HL-60/S4 treated with phorbol 12-myristate 13-acetate at 8.2 ng/mL for 4 days and 3 days (cell line): ENCODE measurements around the gene USO1.
"Not testable (repeated sequence)": the region's sequence is repeated elsewhere in the genome, so short reads cannot be mapped to it uniquely, and the experiment has no call there.

Source experiments
- in situ Hi-C: fragments of 300-500 bp; cut with MboI; formaldehyde crosslinking; loops from 2 replicates; pipeline ENCODE4 v1.15.0; 2022; ENCODE audit warnings: low sequenced_read_pairs

USO1 gene

DNA sequence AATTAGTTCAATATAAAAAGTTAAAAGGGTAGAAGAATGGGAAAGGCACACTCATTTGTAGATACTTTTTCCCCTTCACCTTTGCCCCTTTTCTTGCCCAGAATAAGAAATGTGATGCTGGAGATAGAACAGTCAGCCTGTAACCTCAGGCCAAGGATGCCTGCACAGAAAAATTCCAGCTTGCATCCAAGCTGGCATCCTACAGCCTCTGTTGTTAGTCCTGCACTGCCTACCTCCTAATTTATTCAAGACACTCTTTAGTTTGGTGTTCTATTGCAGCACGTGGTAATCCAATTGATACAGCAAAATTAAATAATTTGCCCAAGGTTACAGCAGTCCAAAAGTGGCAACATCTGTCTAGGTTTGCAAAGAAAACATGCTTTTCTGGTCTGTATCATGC, 9.7 kb upstream of the USO1 start:
- in situ Hi-C loops = no loop called here

DNA sequence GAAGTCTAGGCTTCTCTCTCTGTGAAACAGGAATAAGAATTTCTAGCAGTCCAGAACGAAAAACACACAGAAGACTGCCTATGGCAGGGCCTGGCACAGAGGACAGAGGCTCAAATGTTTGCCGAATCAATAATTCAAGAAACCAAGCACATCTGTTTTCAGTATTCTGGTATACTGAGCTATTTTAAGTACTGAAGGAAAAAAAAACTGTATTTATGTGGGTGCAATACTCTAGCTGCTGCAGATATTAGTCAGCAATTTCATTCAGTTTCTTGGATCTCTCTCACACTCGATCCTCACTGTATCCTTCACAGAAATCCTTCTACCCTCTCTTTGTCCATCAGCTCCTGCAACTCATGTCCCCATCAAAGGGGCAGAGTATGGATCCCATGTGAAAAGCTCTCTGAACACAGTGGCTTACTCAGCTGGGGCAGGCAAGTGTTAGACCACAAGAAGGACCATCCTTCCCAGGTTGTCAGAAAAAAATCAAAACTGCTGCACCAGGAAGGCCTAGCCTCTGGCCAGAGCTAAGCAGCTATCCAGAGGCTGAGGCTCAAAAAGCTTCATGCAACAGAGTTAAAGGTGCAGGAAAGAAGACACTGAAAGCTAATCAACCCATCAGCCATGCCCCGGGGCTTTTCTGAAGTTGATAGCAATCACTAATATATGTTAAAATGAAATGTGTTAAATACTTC, 9.1 kb upstream of the USO1 start:
- in situ Hi-C loops = no loop called here

DNA sequence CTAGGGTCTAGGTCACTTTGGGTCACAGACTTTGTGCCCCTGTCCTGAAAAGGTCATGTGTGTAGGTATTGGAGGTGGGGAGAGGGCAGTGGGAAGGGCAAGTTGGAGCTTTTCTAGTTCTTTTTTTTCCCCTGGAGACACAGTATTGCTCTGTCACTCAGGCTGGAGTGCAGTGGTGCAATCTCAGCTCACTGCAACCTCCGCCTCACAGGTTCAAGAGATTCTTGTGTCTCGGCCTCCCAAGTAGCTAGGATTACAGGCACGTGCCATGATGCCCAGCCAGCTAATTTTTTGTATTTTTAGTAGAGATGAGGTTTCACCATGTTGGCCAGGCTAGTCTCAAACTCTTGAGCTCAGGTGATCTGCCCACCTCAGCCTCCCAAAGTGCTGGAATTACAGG, 8.3 kb upstream of the USO1 start:
- in situ Hi-C loops = not testable (repeated sequence)

DNA sequence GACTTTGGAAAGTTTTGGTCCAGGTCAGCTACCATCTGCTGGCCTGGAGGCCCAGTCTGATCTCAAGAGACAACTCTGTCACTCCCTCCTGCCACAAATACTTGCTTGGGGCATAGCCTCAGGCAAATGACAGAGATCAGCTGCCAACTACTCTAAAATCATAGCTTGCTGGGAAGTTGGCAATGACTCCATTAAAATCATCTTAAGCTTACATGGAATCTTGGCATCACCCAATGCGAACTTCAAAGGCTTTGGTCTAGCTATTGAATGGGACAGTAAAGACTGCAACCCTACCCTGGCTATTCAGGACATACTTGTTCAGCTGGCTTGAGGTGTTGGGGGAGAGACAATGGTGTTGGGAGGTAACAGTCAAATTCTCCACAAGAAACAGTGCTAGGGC, 7.0 kb upstream of the USO1 start:
- in situ Hi-C loops = no loop called here

DNA sequence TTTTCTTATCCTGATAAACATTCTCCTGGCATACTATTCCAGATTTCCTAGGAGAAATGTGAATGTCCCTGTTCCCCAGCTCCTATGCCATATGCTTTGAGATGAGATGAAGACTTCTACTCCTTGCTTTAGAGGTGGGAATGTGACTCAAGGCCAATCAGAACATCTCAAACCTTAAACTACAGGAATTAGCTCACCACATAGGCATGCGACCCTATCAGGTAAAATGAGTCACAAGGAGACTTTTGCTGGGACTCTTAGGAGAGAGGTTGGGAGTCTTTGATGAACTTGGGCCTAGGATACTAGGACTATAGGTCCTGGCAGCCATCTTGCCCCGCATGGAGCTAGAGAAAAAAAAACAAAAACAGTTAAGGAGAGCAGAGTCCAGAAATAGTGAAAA, 5.8 kb upstream of the USO1 start:
- in situ Hi-C loops = no loop called here

DNA sequence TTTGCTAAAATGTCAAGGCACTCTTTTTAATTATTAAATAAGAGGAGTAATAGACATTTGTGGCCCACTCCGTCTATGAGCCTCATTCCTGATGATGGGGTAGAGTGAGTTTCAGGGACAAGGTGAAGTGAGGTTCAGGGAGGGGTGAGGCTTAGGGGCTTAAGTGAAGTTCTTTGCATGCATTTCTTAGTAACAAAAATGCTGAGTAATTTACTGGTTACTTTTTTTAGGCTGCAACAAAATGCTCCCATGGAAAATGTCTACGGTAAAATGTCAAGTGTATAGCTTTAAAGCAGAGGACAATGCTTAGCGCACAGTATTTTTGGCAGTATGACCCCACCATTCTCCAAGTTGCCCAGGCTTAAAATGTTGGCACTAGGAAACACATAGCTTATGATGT, 2.0 kb upstream of the USO1 start:
- in situ Hi-C loops = no loop called here

DNA sequence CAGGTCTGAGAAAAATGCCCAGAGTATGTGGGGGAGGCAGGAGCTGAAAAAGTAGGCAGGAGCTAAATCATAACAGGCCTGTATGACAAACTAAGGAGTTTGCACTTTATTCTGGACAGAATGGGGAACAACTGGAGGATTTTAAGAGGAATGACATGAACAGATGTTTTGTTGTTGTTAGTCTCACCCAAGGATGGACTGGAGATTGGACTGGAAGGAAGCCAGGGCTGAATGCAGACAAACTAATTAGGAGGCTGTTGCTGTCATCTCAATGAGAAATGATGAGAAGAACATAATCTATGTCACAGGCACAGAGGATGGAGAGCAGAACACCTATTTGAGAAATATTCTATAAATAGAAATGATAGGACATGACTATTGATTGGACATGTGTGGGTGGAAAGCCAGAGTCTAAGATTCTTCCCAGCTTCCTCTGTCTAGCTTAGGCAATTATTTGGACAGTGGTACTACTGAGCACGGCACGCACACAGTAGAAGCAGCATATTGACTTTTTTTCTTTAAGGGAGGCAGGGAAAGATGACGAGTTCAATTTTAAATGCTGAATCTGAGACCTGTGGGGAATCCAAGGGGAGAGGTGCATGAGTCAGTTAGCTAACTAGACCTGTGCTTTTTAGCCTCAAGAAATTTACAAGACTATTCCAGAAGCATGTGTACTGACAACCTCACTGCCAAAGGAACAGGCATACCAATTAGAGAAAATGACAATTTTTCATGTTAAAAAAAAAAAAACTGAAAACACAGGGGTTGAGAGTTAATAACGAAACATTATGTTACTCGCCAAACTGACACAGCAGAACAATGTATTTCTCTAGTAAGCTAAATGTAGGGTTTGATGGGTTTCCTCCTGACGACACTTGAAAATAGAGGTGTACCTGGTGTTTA, 963 bp upstream of the USO1 start:
- in situ Hi-C loops = no loop called here

DNA sequence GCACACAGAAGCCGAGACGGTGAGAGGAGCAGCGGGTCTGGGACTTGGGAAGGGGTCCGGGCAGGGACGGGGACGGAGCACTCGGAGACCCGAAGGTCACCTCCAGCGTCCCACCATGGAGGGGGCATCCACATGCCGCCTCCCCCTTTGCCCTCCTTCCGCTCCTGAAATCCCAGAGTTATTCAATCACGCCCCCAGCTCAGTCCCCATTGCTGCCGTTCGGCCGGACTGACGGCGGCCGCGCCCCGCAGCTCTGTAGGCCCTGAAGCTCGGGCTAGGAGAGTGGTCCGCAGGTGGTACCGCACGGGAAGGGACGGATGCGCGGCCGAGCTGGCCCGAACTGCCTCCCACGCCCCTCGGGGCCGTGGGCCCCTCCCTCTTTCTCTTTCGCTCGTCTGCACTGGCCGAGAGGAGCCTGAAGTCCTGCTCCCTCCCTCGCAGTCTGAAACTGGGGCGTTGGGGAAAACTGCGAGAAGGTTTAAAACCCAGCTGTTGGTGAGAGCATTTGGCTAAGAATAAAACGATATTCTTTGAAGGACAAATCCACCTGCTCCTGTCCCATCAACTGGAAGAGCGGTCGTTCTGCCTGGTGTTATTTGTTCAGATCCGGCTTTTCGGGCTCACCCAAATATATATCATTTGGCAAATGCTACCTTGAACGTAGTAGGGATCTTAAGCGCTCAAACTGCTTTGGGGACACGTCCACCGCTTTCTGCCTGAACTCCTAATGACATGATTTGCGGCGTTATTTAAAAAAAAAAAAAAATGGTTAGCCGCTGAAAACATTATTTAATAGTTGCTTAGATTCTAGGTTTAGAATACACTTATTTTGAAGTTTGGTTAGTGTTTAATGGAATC, 719 bp downstream of the USO1 start:
- in situ Hi-C loops = no loop called here

DNA sequence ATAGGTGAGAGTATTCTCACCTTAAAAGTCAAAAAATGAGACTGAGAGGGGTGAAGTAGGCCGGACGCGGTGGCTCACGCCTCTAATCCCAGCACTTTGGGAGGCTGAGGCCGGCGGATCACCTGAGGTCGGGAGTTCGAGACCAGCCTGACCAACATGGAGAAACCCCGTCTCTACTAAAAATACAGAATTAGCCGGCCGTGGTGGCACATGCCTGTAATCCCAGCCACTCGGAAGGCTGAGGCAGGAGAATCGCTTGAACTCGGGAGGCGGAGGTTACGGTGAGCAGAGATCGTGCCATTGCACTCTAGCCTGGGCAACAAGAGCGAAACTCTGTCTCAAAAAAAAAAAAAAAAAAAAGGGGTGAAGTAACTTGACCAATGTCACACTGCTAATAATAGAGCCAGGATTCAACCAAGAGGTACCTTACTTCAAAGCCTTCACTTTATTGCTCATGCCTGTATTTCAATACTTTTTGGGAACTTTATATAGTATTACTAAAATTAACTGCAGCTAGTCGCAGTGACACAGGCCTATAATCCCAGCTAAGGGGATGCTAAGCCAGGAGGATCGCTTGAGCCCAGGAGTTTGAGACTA, 1.7 kb downstream of the USO1 start:
- in situ Hi-C loops = not testable (repeated sequence)

DNA sequence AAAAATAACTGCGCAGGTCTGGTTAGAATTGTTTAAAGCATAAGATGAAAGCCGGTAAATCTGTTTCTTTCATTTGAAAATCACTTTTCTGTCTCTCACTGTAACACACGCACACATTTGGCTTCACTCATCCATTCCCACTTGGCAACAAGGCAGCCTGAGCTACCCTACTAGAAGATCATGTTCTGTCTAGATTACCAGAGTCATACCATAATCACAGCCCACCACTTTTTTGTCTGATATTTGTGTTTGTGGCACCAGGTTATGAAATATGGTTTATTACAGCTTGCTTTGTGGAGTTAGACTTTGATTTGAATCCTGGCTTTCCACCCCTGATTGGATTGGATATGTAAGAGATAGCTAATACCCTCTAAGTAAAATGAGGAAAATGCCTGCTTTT, 2.2 kb downstream of the USO1 start:
- in situ Hi-C loops = no loop called here

DNA sequence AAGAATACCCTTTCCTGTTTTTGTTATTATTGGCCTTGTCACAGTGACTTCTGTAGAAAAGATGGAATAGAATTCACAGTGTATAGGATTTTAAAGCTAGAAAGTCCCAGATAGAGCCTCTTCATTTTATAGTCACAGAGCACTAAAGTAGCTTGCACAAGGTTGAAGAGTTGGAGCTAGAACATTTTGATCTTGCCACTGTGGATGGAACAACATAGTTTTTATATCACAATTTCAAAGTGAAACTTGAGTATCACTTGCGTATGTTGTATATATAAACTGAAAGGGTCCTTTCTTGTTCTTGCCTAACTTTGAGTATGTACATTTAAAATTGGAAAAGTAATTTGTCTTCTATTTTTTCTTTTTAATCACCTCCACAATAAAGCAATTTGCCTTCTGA, 2.7 kb downstream of the USO1 start:
- in situ Hi-C loops = no loop called here

DNA sequence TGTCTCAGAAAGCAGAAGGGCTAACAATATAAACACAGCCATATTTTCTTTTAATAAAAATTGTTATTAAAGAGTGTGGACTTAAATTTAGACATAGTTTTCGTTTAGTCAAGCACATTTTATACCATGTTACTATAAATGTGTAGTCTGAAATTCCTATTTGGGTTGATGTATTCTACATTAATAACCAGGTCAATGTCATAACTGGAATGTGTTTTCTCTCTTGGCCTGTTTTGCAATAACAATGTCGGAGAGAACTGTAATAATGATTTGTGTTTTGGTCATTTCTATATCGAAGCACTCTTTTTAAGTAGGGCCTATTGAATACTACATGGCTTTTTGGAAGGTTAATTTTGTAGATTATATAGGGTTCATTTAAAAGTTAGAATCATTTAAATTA, 5.5 kb downstream of the USO1 start:
- in situ Hi-C loops = no loop called here

DNA sequence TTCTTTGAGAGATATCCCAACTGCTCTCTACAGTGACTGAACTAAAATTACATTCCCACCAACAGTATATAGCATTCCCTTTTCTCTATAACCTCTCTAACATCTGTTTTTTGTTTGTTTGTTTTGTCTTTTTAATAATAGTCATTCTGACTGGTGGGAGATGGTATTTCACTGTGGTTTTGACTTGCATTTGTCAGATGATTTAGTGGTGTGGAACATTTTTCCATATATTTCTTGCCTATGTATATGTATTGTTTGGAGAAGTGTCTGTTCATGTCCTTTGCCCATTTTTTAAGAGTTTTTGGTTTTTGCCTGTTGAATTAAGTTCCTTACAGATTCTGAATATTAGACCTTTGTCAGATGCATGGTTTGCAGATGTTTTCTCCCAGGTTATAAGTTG, 9.0 kb downstream of the USO1 start:
- in situ Hi-C loops = no loop called here

DNA sequence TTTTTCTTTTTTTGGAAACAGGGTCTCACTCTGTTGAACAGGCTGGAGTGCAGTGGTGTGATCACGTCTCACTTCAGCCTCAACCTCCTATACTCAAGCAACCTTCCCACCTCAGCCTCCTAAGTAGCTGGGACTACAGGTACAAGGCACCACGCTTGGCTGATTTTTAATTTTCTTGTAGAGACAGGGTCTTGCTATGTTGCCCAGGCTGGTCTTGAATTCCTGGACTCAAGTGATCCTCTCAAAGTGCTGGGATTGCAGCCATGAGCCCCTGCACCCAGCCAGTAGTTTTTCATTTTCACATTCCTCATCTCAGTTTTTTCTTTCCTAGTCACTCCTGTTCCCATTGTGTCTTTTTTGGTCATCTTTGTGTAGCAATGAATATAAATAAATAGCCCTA, 11.1 kb downstream of the USO1 start:
- in situ Hi-C loops = no loop called here

DNA sequence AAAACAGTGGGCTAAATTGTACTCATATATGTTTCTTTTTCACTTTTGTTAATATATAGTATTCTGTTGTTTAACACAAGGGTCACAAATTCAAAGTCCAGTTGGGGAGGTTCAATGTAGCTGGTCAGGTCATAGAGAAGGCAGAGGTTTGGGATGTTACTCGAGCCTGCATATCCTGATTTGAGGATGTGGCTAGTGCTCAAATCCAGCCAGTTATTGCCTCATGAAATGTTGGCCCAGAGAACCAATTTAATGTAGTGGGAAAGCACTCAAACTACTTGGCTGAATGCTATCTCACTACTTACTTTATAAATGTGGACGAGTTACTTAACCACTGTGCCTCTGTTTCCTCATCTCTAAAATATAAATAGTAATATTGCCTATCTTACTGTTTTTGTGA, 12.5 kb downstream of the USO1 start:
- in situ Hi-C loops = no loop called here

DNA sequence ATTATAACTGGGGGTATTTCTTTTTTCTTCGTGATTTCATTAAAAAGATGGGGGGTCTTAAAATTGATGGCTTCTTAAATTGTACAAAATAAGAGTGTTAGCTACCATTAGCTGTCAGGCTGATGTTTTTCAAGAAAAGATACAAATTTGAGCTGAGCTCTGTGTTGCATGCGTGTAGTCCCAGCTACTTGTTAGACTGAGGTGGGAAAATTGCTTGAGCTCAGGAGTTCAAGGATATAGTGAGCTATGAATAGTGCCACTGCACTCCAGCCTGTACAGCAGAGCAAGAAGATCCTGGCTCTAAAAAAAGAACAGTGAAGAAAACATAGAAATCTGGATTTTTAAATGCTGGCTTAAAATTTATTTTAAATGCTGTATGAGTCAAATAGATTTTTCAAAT, 13.0 kb downstream of the USO1 start:
- in situ Hi-C loops = no loop called here

DNA sequence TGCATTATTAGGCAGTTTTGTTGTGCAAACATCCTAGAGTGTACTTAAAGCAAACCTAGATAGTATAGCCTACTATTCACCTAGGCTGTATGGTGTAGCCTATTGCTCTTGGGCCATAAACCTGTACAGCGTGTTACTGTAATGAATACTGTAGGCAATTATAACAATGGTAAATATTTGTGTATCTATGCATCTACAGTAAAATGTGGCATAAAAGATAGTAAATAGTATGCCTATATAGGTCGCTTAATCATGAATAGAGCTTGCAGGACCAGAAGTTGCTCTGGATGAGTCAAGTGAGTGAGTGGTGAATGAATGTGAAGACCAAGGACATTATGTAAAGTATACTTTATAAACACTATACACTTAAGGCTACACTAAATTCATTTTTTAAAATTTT, 16.6 kb downstream of the USO1 start:
- in situ Hi-C loops = no loop called here

DNA sequence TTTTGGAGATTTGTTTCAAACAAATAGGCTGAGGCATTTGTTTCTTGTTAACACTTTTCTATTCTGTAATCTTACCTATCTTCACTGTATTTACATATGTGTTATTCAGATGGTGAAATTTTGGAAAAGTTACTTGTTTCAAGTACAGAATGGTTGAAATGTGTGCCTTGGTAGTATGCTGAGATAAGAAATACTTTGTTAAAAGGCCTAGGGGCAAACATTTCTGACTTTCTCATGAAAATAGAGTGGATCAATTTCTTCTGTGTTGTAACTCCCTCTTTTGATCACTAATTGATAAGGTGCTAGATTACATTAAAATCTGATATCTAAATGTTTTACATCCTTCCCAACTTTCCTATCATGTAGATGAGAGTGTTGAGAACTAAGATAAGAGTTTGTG, 18.1 kb downstream of the USO1 start:
- in situ Hi-C loops = no loop called here

DNA sequence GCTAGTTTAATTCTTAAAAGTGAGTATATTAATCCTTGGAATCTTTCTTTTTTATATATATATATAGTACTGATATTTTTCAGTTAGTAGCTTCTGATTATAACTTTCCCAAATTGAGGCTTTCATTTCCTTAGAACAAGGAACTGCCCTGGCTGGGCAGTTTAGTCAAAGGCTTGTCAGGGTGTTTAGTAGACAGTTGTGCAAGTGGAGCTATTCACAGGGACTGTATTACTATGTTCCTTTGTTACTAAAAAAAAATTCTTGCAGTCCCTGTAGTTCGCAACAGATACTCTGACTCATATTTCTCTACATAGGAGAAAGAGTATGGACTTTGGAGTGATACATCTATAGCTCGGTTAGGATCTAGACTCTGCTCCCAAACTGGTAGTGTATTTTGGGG, 20.8 kb downstream of the USO1 start:
- in situ Hi-C loops = no loop called here

DNA sequence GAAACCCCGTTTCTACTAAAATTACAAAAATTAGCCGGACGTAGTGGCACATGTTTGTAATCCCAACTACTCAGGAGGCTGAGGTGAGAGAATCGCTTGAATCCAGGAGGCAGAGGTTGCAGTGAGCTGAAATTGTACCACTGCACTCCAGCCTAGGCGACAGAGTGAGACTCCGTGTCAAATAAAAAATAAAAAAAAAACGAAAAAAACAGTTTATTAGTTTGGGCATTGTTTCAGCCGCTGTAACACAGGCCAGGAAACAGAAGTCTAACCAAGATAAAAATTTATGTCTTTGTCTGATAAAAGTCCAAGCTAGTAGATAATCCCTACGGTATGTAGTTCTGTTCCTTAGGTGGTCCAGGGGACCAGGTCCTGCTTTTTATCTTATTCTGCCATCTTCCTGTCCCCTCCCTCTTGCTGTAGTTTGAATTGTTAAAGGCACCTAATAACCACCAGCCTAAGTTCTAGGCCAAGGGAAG, 21.4 kb downstream of the USO1 start:
- in situ Hi-C loops = no loop called here

DNA sequence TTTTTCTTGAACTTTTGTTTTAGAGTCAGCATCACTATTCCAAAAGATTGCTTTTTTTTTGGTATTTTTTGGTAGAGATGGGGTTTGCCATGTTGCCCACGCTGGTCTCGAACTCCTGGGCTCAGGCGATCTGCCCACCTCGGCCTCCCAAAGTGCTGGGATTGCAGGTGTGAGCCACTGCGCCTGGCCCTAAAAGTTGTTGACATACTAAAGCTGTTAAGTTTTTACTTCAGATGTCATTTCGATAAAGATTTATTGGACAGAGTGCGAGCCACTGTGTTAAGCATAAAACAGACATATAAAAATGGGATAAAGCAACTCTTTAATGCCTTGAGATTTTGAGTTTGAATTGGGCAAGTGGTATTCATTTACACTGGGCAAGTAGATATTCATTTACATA, 28.3 kb downstream of the USO1 start:
- in situ Hi-C loops = no loop called here
